Stimulated activated CD4-positive, alpha-beta T cell treated with anti-CD3 and anti-CD28 coated beads, Interleukin-1b, Interleukin-23, amount 100 ng/mL, for 1 hour (primary cell): ENCODE data around the gene MTX1.
"Not testable (repeated sequence)": the region's sequence is repeated elsewhere in the genome, so short reads cannot be mapped to it uniquely, and the experiment has no call there.

Source experiments
- DNase-seq, 2 donors: peaks; one replicate each; pipeline ENCODE4 v3.0.0-alpha.2; 2020; ENCODE audit warnings: low read depth in 2 of 2

The MTX1 gene

GRCh38 chr1:155188268-155188667 lies 20.2 kb upstream of the MTX1 start:
- no peak for DNase-seq

- not testable (repeated sequence) for DNase-seq
These were observed 18.6 kb upstream of the MTX1 start for GRCh38 chr1:155189926-155190325.

GRCh38 chr1:155191904-155192303 lies 16.6 kb upstream of the MTX1 start:
- no peak for DNase-seq

GRCh38 chr1:155192346-155193274 lies 15.9 kb upstream of the MTX1 start:
- DNase-seq = no peak

- peak; percentile 34 to 52 for DNase-seq
These were observed 15.1 kb upstream of the MTX1 start for GRCh38 chr1:155193275-155193990.

GRCh38 chr1:155193991-155194240 lies 14.6 kb upstream of the MTX1 start:
- DNase-seq = not testable (repeated sequence)

- no peak for DNase-seq
These were observed 13.0 kb upstream of the MTX1 start for GRCh38 chr1:155195201-155196102.

- DNase-seq = no peak
These were observed 12.2 kb upstream of the MTX1 start for GRCh38 chr1:155196103-155196892.

- DNase-seq = no peak
These were observed 11.4 kb upstream of the MTX1 start for GRCh38 chr1:155196893-155197638.

- DNase-seq = no peak
These were observed 10.5 kb upstream of the MTX1 start for GRCh38 chr1:155197901-155198546.

GRCh38 chr1:155198547-155198906 lies 10.0 kb upstream of the MTX1 start:
- no peak for DNase-seq

GRCh38 chr1:155199792-155200191 lies 8.7 kb upstream of the MTX1 start:
- no peak for DNase-seq

GRCh38 chr1:155200920-155201319 lies 7.6 kb upstream of the MTX1 start:
- DNase-seq = no peak

GRCh38 chr1:155202198-155202597 lies 6.3 kb upstream of the MTX1 start:
- DNase-seq = no peak

- no peak for DNase-seq
These were observed 5.6 kb upstream of the MTX1 start for GRCh38 chr1:155202731-155203515.

- no peak for DNase-seq
These were observed 3.5 kb upstream of the MTX1 start for GRCh38 chr1:155205035-155205434.

- DNase-seq = no peak
These were observed 2.4 kb upstream of the MTX1 start for GRCh38 chr1:155205969-155206593.

GRCh38 chr1:155206891-155207805 lies 1.3 kb upstream of the MTX1 start:
- DNase-seq = peak; percentile 81 to 89
